ENCODE measurements around the gene PAIP2.

GRCh38 chr5:139413963-139414362 lies 72.3 kb downstream of the PAIP2 start:
- TF ChIP-seq CTCF (IDR thresholded peaks at IDR 0.05): no peak
- no peak for TF ChIP-seq POLR2AphosphoS5 (IDR thresholded peaks at IDR 0.05)
